ENCODE data around the gene TMC5. TPM values are rescaled to one million over a fixed set of nuclear protein-coding genes. Genes with fewer than 3 reads are reported as not detected.

Gene TMC5
- polyA plus RNA-seq, 3 donors, result 0.34 to 2.0 (median 0.51) TPM

- WGBS, 3 donors, result 85 to 91% (median 91%) methylated on average over 4 of the region's 4 CpGs
- no peak overlapping the region for H3K27ac ChIP-seq (ENCODE audit: low read depth, low read length)
Observed at GRCh38 chr16:19439483-19439882, 21.8 kb downstream of the TMC5 start.

- 67 to 71% (median 70%) methylated on average over 1 of the region's 1 CpG for WGBS, 3 donors
- H3K27ac ChIP-seq (ENCODE audit: low read depth, low read length), result no peak overlapping the region
Observed at GRCh38 chr16:19443659-19444058, 26.0 kb downstream of the TMC5 start.

GRCh38 chr16:19446300-19446846 is 28.7 kb downstream of the TMC5 start:
- H3K27ac ChIP-seq (ENCODE audit: low read depth, low read length), result no peak overlapping the region
- WGBS, 3 donors, result 56 to 72% (median 62%) methylated on average over 4 of the region's 4 CpGs

- no peak overlapping the region for H3K27ac ChIP-seq (ENCODE audit: low read depth, low read length)
- 91 to 95% (median 92%) methylated on average over 5 of the region's 5 CpGs for WGBS, 3 donors
Observed at GRCh38 chr16:19446886-19447285, 29.2 kb downstream of the TMC5 start.

- H3K27ac ChIP-seq (ENCODE audit: low read depth, low read length), result no peak overlapping the region
- WGBS, 3 donors, result 68 to 86% (median 78%) methylated on average over 3 of the region's 3 CpGs
Observed at GRCh38 chr16:19450186-19450585, 32.5 kb downstream of the TMC5 start.

- WGBS, 3 donors, result 76 to 88% (median 83%) methylated on average over 9 of the region's 9 CpGs
Observed at GRCh38 chr16:19458722-19459379, 41.2 kb downstream of the TMC5 start.

GRCh38 chr16:19460397-19460796 is 42.7 kb downstream of the TMC5 start:
- no peak overlapping the region for H3K27ac ChIP-seq (ENCODE audit: low read depth, low read length)
- WGBS, 3 donors, result 82 to 92% (median 82%) methylated on average over 2 of the region's 2 CpGs

More at GRCh38 chr16:19458722-19459379, 41.2 kb downstream of the TMC5 start:
- no peak overlapping the region for H3K27ac ChIP-seq (ENCODE audit: low read depth, low read length)

GRCh38 chr16:19463468-19464315 is 46.0 kb downstream of the TMC5 start:
- H3K27ac ChIP-seq (ENCODE audit: low read depth, low read length), result no peak overlapping the region

GRCh38 chr16:19468300-19468699 is 50.6 kb downstream of the TMC5 start:
- 74 to 94% (median 78%) methylated on average over 3 of the region's 3 CpGs for WGBS, 3 donors
- H3K27ac ChIP-seq (ENCODE audit: low read depth, low read length), result no peak overlapping the region

More at GRCh38 chr16:19463468-19464315, 46.0 kb downstream of the TMC5 start:
- WGBS, 3 donors, result 70 to 91% (median 89%) methylated on average over 12 of the region's 12 CpGs

GRCh38 chr16:19472482-19472881 is 54.8 kb downstream of the TMC5 start:
- no peak overlapping the region for H3K27ac ChIP-seq (ENCODE audit: low read depth, low read length)
- 75 to 80% (median 78%) methylated on average over 6 of the region's 6 CpGs for WGBS, 3 donors

GRCh38 chr16:19474617-19475016 is 56.9 kb downstream of the TMC5 start:
- WGBS, 3 donors, result 60 to 78% (median 76%) methylated on average over 5 of the region's 5 CpGs
- no peak overlapping the region for H3K27ac ChIP-seq (ENCODE audit: low read depth, low read length)

GRCh38 chr16:19478505-19478904 is 60.8 kb downstream of the TMC5 start:
- H3K27ac ChIP-seq (ENCODE audit: low read depth, low read length), result no peak overlapping the region
- WGBS, 3 donors, result 32 to 97% (median 96%) methylated on average over 1 of the region's 1 CpG

- 49 to 82% (median 81%) methylated on average over 3 of the region's 3 CpGs for WGBS, 3 donors
Observed at GRCh38 chr16:19479302-19479721, 61.6 kb downstream of the TMC5 start.

GRCh38 chr16:19481296-19481695 is 63.6 kb downstream of the TMC5 start:
- H3K27ac ChIP-seq (ENCODE audit: low read depth, low read length), result no peak overlapping the region
- WGBS, 3 donors, result 73 to 84% (median 80%) methylated on average over 2 of the region's 2 CpGs

More at GRCh38 chr16:19479302-19479721, 61.6 kb downstream of the TMC5 start:
- no peak overlapping the region for H3K27ac ChIP-seq (ENCODE audit: low read depth, low read length)

GRCh38 chr16:19481769-19482168 is 64.1 kb downstream of the TMC5 start:
- WGBS, 3 donors, result 84 to 91% (median 91%) methylated on average over 5 of the region's 5 CpGs
- no peak overlapping the region for H3K27ac ChIP-seq (ENCODE audit: low read depth, low read length)

GRCh38 chr16:19482291-19482690 is 64.6 kb downstream of the TMC5 start:
- 92 to 95% (median 93%) methylated on average over 1 of the region's 1 CpG for WGBS, 3 donors

GRCh38 chr16:19484096-19484495 is 66.4 kb downstream of the TMC5 start:
- 76 to 94% (median 91%) methylated on average over 3 of the region's 3 CpGs for WGBS, 3 donors
- H3K27ac ChIP-seq (ENCODE audit: low read depth, low read length), result no peak overlapping the region

More at GRCh38 chr16:19482291-19482690, 64.6 kb downstream of the TMC5 start:
- H3K27ac ChIP-seq (ENCODE audit: low read depth, low read length), result no peak overlapping the region

GRCh38 chr16:19485611-19486010 is 67.9 kb downstream of the TMC5 start:
- no peak overlapping the region for H3K27ac ChIP-seq (ENCODE audit: low read depth, low read length)
- 90 to 93% (median 91%) methylated on average over 5 of the region's 5 CpGs for WGBS, 3 donors

GRCh38 chr16:19486051-19486450 is 68.4 kb downstream of the TMC5 start:
- H3K27ac ChIP-seq (ENCODE audit: low read depth, low read length), result no peak overlapping the region
- 74 to 82% (median 79%) methylated on average over 4 of the region's 4 CpGs for WGBS, 3 donors
